ENCODE data around the gene NCOA3.
"Not testable (repeated sequence)": the region's sequence is repeated elsewhere in the genome, so short reads cannot be mapped to it uniquely, and the experiment has no call there.

The NCOA3 gene

GRCh38 chr20:47541355-47541922 lies 39.8 kb downstream of the NCOA3 start:
- DNase-seq: no peak

GRCh38 chr20:47543006-47543431 lies 41.3 kb downstream of the NCOA3 start:
- DNase-seq: no peak

- peak; percentile 44 for DNase-seq
Measured at GRCh38 chr20:47544240-47544639, 42.6 kb downstream of the NCOA3 start.

GRCh38 chr20:47544852-47545251 lies 43.2 kb downstream of the NCOA3 start:
- no peak for DNase-seq

GRCh38 chr20:47545499-47545898 lies 43.8 kb downstream of the NCOA3 start:
- DNase-seq: no peak

GRCh38 chr20:47546184-47547033 lies 44.7 kb downstream of the NCOA3 start:
- peak; percentile 19 for DNase-seq

GRCh38 chr20:47547034-47547387 lies 45.3 kb downstream of the NCOA3 start:
- no peak for DNase-seq

- DNase-seq: no peak
Measured at GRCh38 chr20:47549671-47550070, 48.0 kb downstream of the NCOA3 start.

GRCh38 chr20:47551222-47551621 lies 49.5 kb downstream of the NCOA3 start:
- DNase-seq: no peak

GRCh38 chr20:47551841-47552240 lies 50.2 kb downstream of the NCOA3 start:
- peak; percentile 33 for DNase-seq

- no peak for DNase-seq
Measured at GRCh38 chr20:47552996-47553395, 51.3 kb downstream of the NCOA3 start.

- not testable (repeated sequence) for DNase-seq
Measured at GRCh38 chr20:47553594-47554235, 52.0 kb downstream of the NCOA3 start.

GRCh38 chr20:47554283-47554682 lies 52.6 kb downstream of the NCOA3 start:
- DNase-seq: not testable (repeated sequence)

- DNase-seq: no peak
Measured at GRCh38 chr20:47557218-47557617, 55.5 kb downstream of the NCOA3 start.

GRCh38 chr20:47557791-47558190 lies 56.1 kb downstream of the NCOA3 start:
- DNase-seq: no peak

- no peak for DNase-seq
Measured at GRCh38 chr20:47558295-47559066, 56.8 kb downstream of the NCOA3 start.

- DNase-seq: peak; percentile 67
Measured at GRCh38 chr20:47559141-47559540, 57.5 kb downstream of the NCOA3 start.

GRCh38 chr20:47561180-47561579 lies 59.5 kb downstream of the NCOA3 start:
- no peak for DNase-seq

GRCh38 chr20:47561603-47562583 lies 60.2 kb downstream of the NCOA3 start:
- DNase-seq: no peak

GRCh38 chr20:47566269-47566668 lies 64.6 kb downstream of the NCOA3 start:
- no peak for DNase-seq

GRCh38 chr20:47568019-47568418 lies 66.3 kb downstream of the NCOA3 start:
- DNase-seq: no peak

- no peak for DNase-seq
Measured at GRCh38 chr20:47568837-47569410, 67.2 kb downstream of the NCOA3 start.
